H1 (cell line): ENCODE results near the gene ZNF506. TPM values are rescaled to one million over a fixed set of nuclear protein-coding genes. Genes with fewer than 3 reads are reported as not detected.

ENCODE experiments used
- polyA plus RNA-seq, 7 experiments: library from polyadenylated mRNA; depleted of rRNA in 3 of 7; stranded (reverse) in 5 of 7; unstranded in 2 of 7; fragments of >200 nt in 5 of 7; fragments of 200-250 nt in 2 of 7; gene quantifications; 1 replicate in 5 of 7; 2 replicates in 1 of 7; 4 replicates in 1 of 7; pipeline versions ENCODE4 v1.2.1 to v1.2.3, GENCODE V29; 2011 to 2013; ENCODE audit warnings: missing spikeins in 2 of 7, mixed read lengths in 2 of 7
- small RNA-seq: library from polyadenylated mRNA; stranded (forward); fragments of <200 nt; extraction: miRNeasy Mini kit (QIAGEN cat#:217004); gene quantifications from one replicate; pipeline ENCODE3, GENCODE V24; 2013; ENCODE audit not compliant: insufficient read depth
- total RNA-seq: library from RNA; stranded (reverse); fragmentation: NEBNext Ultra II Directional; extraction: Animal tissue kit (Norgen Biotek cat#: 25700); gene quantifications from 2 replicates; pipeline ENCODE4 v1.2.1, GENCODE V29; 2021

Gene ZNF506
- total and polyA plus RNA-seq, 2 of the 8 experiments (the other 6 are each of a cell fraction or from before 2014, with no cell fraction given) = 4.5 to 8.3 TPM

Small RNA genes lying within 50 kb of the gene (small RNA-seq; reads per million reads assigned to genes)
- gene AC011477.5 = not detected

Other genes starting within 250 kb of the ZNF506 start
- 3.3 and 3.4 TPM in 2 replicates for gene PBX4, start 203.1 kb downstream of the ZNF506 start, total RNA-seq
- gene PBX4, start 203.1 kb downstream of the ZNF506 start, polyA plus RNA-seq (2011; rRNA removed) = 3.8 and 8.3 TPM in 2 replicates
- gene LPAR2, start 193.5 kb downstream of the ZNF506 start, total RNA-seq = 47.1 and 47.6 TPM in 2 replicates
- 70.2 and 121 TPM in 2 replicates for gene LPAR2, start 193.5 kb downstream of the ZNF506 start, polyA plus RNA-seq (2011; rRNA removed)
- gene GMIP, start 178.1 kb downstream of the ZNF506 start, total RNA-seq = 18.1 and 20.2 TPM in 2 replicates
- gene GMIP, start 178.1 kb downstream of the ZNF506 start, polyA plus RNA-seq (2011; rRNA removed) = 5.7 and 8.9 TPM in 2 replicates
- gene ATP13A1, start 158.1 kb downstream of the ZNF506 start, total RNA-seq = 64.2 and 75.7 TPM in 2 replicates
- 33.0 and 70.7 TPM in 2 replicates for gene ATP13A1, start 158.1 kb downstream of the ZNF506 start, polyA plus RNA-seq (2011; rRNA removed)
- 46.2 and 50.9 TPM in 2 replicates for gene ZNF101, start 152.9 kb downstream of the ZNF506 start, total RNA-seq
- 11.0 and 13.0 TPM in 2 replicates for gene ZNF101, start 152.9 kb downstream of the ZNF506 start, polyA plus RNA-seq (2011; rRNA removed)
- gene ZNF14, start 88.6 kb downstream of the ZNF506 start, total RNA-seq = 6.8 and 7.4 TPM in 2 replicates
- gene ZNF14, start 88.6 kb downstream of the ZNF506 start, polyA plus RNA-seq (2011; rRNA removed) = 0.72 and 1.00 TPM in 2 replicates
- gene ZNF253, start 44.1 kb upstream of the ZNF506 start, total RNA-seq = 64.0 and 74.6 TPM in 2 replicates
- gene ZNF253, start 44.1 kb upstream of the ZNF506 start, polyA plus RNA-seq (2011; rRNA removed) = 5.9 and 8.3 TPM in 2 replicates
- 61.1 and 61.8 TPM in 2 replicates for gene ZNF93, start 79.2 kb upstream of the ZNF506 start, total RNA-seq
- gene ZNF93, start 79.2 kb upstream of the ZNF506 start, polyA plus RNA-seq (2011; rRNA removed) = 25.3 and 40.8 TPM in 2 replicates
- 21.7 and 27.5 TPM in 2 replicates for gene ZNF682, start 217.8 kb upstream of the ZNF506 start, total RNA-seq
- 4.1 and 4.3 TPM in 2 replicates for gene ZNF682, start 217.8 kb upstream of the ZNF506 start, polyA plus RNA-seq (2011; rRNA removed)